D341Med (cell line): ENCODE results near the gene SRP14.
A peak's percentile ranks its signal among the peaks of the same experiment; 100 is the strongest.
"Not testable (repeated sequence)": the region's sequence is repeated elsewhere in the genome, so short reads cannot be mapped to it uniquely, and the experiment has no call there.

Experiments
- DNase-seq: peaks from one replicate; pipeline ENCODE4 v3.0.0; 2012; ENCODE audit warnings: low spot score

Gene SRP14

GRCh38 chr15:40038638-40039543 is at the start of gene SRP14:
Gene SRP14 (minus strand): TSS chr15:40039181. CDS start chr15:40039116, 65 bp downstream.
- peak; percentile 96 for DNase-seq

DNA sequence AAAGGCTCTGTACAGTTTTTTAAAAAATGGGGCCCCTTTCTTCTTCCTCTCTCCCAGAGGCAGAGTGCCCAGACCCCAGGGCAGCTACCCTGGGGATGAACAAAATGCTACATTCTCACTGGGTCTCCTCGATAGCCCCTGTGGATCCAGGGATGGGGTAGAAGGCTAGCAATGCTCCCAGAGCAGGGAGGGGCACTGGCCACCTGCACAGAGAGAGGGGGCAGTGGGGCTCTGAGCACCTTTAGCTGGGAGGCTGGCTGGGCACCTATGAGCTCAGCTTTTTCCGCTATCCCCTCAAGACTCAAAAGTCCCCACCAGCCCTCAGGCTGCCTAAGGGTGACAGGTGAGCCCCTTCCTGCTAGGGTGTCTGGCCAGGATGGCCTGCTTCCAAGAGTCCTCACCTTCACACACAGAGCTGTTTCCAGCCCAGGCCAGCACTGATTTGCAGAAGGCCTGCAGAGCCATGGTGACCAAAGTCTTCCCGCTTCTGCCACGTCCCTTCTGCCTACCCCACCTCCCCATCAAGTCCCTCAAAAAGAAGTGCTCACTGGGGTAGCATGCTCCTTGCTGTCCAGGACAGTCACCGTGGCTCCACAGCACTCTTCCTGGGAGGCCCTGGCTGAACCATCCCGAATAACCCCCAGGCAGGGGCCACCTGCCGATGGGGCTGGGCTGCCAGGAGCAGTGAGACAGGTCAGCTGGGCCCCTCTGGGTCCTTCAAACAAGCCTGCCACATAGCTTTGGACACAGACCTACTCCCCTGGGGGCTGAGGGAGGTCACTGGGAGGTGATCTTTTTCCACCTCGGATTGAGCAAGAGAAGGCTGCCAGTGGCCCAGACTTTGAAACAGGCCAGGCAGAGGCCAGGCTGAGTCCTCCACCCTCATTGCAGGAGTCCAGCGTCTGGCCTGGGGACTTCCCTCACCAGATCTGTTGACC is 49.3 kb upstream of the SRP14 start:
- no peak for DNase-seq

DNA sequence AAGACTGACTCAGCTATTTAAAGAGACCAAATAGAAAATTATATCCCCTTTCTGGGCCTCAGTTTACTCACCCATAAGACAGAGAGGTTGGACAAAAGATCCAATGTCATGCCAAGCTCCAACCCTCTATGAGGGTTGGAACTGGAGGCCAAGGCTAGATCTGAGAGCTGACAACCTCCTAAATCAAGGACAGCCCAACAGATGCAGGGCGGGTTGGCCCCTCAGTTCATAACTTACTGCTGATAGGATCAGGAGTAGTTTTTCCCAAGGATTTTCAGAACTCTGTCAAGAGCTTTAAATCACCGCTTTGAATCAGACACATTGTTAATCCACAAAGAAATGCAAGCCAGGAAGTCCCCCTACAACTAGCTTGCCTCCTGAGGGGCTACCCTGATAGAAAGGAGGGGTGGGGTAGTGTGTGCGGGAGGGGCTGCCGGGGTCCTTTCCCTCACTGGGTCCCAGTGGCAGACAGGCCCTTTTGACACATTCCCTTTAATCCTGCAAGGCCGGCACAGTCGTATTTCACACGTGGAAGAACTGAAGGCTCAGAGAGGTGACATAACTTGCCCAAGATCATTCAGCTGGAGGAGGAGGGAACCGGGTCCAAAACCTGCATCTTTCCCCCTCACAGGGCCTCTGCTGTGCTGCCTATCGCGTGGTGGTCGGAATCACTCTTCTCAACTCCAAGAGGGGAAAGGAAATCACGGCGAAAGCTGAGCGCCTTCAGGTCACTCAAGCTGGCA is 48.3 kb upstream of the SRP14 start:
- no peak for DNase-seq

GRCh38 chr15:40085266-40085665 is 46.3 kb upstream of the SRP14 start:
- DNase-seq, result no peak

GRCh38 chr15:40084650-40085049 is 45.7 kb upstream of the SRP14 start:
- no peak for DNase-seq

DNA sequence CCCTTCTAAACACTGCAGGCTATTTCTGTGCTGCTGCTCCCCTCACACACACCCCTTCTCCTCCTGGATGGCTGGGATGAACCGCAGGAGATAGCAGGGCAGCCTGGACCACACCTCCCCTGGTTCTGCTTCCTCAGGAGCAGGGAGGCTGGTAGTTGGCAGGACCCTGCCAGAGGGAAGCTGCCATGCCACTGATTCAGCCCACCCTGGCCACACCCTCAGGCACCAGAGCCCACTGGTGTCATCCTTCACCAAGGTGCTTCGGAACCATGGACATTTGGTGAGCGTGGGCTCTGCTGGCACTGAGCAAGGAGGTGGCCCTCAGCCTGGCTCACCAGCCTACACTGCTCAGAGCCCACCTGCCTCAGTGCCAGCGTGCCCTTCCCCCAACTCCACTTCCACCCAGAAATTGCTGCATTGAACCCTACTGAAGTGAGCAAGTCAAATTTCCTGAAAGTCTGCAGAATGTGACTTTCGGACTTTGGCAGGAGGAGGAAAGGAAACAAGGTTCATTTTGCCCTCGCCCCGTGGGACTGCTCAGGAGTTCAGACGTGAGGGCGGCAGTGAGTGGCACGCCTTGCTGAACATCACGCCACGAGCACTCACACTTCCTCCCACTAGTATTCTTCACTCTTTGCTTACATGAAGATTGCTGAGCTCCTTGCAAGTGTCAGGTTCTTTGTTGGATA is 43.4 kb upstream of the SRP14 start:
- no peak for DNase-seq

DNA sequence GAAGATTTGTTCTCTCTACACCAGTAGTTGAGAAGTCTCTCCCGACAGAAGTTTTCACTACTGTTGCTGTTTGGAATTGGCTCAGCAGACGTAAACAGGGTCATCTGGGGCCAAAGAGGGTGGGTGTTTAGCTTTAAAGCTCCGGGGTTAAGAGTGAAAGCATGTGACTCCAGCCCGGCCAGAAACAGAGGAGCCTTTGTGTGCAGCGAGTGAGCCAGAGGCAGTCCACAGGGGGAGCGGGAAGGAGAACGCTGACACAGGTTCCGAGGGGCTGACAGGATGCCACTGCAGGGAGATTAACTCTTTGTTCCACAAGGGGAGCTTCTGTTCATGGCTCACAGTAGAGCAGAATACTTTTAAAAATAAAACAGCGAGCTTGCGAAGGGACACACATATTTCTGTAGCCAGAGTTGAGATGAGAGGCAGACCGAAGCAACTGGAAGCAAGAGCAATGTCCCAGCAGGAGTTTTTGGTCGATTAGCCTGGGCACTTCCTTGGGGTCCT is 42.8 kb upstream of the SRP14 start:
- DNase-seq, result no peak

GRCh38 chr15:40080847-40081246 is 41.9 kb upstream of the SRP14 start:
- DNase-seq, result no peak

GRCh38 chr15:40080104-40080503 is 41.1 kb upstream of the SRP14 start:
- no peak for DNase-seq

- DNase-seq, result no peak
Observed at GRCh38 chr15:40079456-40079855, 40.5 kb upstream of the SRP14 start.

- no peak for DNase-seq
Observed at GRCh38 chr15:40075298-40076044, 36.5 kb upstream of the SRP14 start.

GRCh38 chr15:40074656-40075055 is 35.7 kb upstream of the SRP14 start:
- DNase-seq, result not testable (repeated sequence)

DNA sequence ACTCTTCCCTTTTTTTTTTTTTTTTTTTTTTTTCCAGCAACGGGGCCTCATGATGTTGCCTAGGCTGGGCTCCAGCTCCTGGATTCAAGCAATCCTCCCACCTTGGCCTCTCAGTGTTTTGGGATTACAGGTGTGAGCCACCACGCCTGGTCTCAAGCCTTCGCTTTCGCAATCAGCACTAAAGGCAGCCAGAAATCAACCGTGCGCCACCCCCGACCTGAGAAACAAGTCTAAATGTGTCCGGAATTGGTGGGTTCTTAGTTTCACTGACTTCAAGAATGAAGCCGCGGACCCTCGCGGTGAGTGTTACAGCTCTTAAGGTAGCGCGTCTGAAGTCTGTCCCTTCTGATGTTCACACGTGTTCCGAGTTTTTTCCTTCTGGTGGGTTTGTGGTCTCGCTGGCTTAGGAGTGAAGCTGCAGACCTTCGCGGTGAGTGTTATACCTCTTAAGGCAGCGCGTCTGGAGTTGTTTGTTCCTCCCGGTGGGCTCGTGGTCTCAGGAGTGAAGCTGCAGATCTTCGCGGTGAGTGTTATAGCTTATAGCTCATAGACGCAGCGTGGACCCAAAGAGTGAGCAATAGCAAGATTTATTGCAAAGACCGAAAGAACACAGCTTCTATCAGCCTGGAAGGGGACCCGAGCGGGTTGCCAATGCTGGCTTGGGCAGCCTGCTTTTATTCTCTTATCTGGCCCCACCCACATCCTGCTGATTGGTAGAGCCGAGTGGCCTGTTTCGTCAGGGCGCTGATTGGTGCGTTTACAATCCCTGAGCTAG is 34.9 kb upstream of the SRP14 start:
- not testable (repeated sequence) for DNase-seq

- no peak for DNase-seq
Observed at GRCh38 chr15:40072216-40072990, 33.4 kb upstream of the SRP14 start.

GRCh38 chr15:40070608-40071218 is 31.7 kb upstream of the SRP14 start:
- no peak for DNase-seq

DNA sequence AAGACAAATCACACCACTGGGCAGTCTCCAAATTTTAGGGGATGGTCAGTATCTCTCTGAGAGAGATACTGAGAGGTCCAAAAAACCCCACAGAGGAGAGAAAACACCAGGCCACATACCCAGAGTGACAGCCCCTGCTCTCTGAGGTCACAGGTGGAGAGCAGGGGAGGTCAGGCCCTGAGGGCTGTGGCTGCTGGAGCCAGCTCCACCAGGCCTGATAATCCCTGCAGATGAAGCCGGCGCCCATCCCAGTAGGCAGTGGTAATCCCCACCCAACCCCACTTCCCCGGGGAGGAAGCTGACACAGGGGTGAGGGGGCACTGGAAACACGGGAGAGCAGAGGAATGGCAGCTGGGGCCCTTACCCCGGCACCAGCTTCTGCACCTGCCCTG is 31.2 kb upstream of the SRP14 start:
- DNase-seq, result peak; percentile 73

DNA sequence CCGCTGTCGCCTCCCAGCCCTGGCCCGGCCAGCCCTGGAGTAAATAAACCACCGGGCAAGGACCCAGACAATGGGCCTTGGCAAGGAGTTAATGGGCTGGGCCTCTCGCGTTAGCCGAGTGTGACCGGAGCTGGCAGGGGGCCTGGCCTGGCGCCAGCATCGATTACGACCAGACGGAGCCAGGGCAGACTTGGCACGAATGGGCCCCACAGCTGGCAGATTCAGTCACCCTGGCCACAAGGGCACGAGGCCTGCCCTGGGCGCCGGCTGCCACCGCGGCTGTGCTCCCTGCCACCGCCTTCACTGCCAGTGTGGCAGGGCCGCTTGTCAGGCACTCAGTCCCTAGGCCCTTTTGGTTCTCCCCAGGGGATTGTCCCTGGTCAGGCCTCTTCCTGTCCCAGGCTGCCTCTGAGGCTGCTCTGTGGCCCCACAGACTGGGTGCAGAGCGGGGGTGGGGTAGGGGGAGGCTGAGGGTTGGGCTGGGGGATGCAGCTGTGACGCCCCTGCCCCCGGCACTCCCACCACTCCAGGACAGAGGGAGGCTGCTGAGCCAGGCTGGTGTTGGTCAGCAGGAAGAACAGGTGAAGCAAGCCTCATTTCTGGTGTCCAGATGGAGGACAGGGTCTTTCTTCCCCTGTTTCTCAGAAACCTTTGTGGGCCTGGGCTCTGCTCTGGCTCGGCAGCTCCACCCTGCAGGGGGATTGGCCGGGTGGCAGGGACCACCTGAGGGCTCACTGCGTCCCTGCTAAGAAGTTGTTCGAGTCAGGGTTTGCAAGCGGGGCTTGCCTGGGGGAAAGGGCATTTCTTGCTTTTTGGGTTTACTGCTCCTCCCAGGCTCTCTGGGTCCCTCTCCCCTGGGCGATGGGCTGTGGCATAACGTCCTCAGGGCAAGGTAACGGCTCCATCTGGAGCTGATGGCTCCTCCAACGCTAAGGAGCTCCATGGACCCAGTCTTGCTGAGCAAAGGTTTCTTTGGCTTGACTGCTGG is 30.5 kb upstream of the SRP14 start:
- DNase-seq, result peak; percentile 93
